HepG2 (cell line): ENCODE data around the gene ZDHHC16.

ENCODE experiments used
- CBX1 ChIP-seq: IDR thresholded peaks from one replicate; pipeline ENCODE4 v1.6.1; 2016; ENCODE audit warnings: antibody characterized with exemption, low read depth
- CEBPB ChIP-seq: IDR thresholded peaks from 2 replicates; pipeline ENCODE4 v1.6.1; 2011; ENCODE audit warnings: low read depth, low read length, improper control_type of control experiment, borderline replicate concordance
- HNRNPH1 ChIP-seq: fragments of 200-400 bp; formaldehyde crosslinking; optimal IDR thresholded peaks from 2 replicates; pipeline ENCODE3; 2017; ENCODE audit warnings: mild to moderate bottlenecking, low read depth, low read length
- KDM1A ChIP-seq: IDR thresholded peaks from 2 replicates; pipeline ENCODE4 v1.6.1; 2016; ENCODE audit warnings: missing compliant biosample characterization
- ZKSCAN1 ChIP-seq: fragments of 150-350 bp; IDR thresholded peaks from 2 replicates; pipeline ENCODE4 v1.6.1; 2014; ENCODE audit warnings: low read length
- ZNF274 ChIP-seq: sonication (generic); formaldehyde crosslinking; IDR thresholded peaks from 2 replicates; pipeline ENCODE4 v1.5.1; 2020; ENCODE audit warnings: mild to moderate bottlenecking, missing genetic modification reagents
- ZNF7 ChIP-seq: IDR thresholded peaks from 2 replicates; pipeline ENCODE4 v1.6.1; 2016; ENCODE audit warnings: missing biosample characterization, missing genetic modification reagents
- ZNF761 ChIP-seq: sonication (generic); formaldehyde crosslinking; conservative IDR thresholded peaks from 2 replicates; pipeline ENCODE4 v1.4.0; 2020; ENCODE audit warnings: mild to moderate bottlenecking, missing genetic modification reagents
- ZNF878 ChIP-seq: sonication (generic); formaldehyde crosslinking; IDR thresholded peaks from 2 replicates; pipeline ENCODE4 v1.8.1; 2023; ENCODE audit warnings: mild to moderate bottlenecking, missing genetic modification reagents, moderate library complexity
- TF ChIP-seq, protein P1 (sequence below): sonication (generic); formaldehyde crosslinking; IDR thresholded peaks from 2 replicates; pipeline ENCODE4 v1.4.0; 2020; ENCODE audit warnings: missing genetic modification reagents, low read depth, mild to moderate bottlenecking, borderline replicate concordance
- TF ChIP-seq, protein P2 (sequence below): sonication (generic); formaldehyde crosslinking; IDR thresholded peaks from 2 replicates; pipeline ENCODE4 v1.5.0; 2020; ENCODE audit warnings: mild to moderate bottlenecking, missing genetic modification reagents, moderate library complexity
- TF ChIP-seq, protein P3 (sequence below): sonication (generic); formaldehyde crosslinking; IDR thresholded peaks from 2 replicates; pipeline ENCODE4 v1.4.0; 2020; ENCODE audit warnings: mild to moderate bottlenecking, missing genetic modification reagents, borderline replicate concordance
- TF ChIP-seq, protein P4 (sequence below): IDR thresholded peaks from 2 replicates; pipeline ENCODE4 v1.6.1; 2016; ENCODE audit warnings: missing compliant biosample characterization, missing genetic modification reagents, borderline replicate concordance
- TF ChIP-seq, protein P5 (sequence below): sonication (generic); formaldehyde crosslinking; IDR thresholded peaks from 2 replicates; pipeline ENCODE4 v1.8.1; 2023; ENCODE audit warnings: mild to moderate bottlenecking, missing genetic modification reagents

DNA sequence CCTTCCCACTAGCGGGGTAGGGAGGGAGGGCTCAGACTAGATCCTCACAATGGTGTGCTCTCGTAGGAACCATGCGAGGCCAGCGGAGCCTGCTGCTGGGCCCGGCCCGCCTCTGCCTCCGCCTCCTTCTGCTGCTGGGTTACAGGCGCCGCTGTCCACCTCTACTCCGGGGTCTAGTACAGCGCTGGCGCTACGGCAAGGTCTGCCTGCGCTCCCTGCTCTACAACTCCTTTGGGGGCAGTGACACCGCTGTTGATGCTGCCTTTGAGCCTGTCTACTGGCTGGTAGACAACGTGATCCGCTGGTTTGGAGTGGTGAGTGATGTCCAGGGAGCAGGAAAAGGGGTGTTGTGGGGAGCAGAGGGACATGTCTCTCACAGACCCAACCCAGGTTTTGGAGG lies 5.6 kb downstream of the ZDHHC16 start:
- TF ChIP-seq ZNF878 (no peak), CBX1 (no peak), ZNF274 (no peak), ZNF7 (CRISPR knock-in tag) (no peak), CEBPB (no peak), KDM1A (no peak), ZNF761 (no peak), ZKSCAN1 (no peak), HNRNPH1 (no peak)
- TF ChIP-seq, protein P1, sequence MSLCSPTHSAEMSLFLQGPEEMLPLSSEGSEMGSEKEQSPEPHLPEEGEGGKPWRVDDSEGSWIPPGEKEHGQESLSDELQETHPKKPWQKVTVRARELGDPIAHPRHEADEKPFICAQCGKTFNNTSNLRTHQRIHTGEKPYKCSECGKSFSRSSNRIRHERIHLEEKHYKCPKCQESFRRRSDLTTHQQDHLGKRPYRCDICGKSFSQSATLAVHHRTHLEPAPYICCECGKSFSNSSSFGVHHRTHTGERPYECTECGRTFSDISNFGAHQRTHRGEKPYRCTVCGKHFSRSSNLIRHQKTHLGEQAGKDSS (CRISPR knock-in tag), result no peak
- TF ChIP-seq, protein P2, sequence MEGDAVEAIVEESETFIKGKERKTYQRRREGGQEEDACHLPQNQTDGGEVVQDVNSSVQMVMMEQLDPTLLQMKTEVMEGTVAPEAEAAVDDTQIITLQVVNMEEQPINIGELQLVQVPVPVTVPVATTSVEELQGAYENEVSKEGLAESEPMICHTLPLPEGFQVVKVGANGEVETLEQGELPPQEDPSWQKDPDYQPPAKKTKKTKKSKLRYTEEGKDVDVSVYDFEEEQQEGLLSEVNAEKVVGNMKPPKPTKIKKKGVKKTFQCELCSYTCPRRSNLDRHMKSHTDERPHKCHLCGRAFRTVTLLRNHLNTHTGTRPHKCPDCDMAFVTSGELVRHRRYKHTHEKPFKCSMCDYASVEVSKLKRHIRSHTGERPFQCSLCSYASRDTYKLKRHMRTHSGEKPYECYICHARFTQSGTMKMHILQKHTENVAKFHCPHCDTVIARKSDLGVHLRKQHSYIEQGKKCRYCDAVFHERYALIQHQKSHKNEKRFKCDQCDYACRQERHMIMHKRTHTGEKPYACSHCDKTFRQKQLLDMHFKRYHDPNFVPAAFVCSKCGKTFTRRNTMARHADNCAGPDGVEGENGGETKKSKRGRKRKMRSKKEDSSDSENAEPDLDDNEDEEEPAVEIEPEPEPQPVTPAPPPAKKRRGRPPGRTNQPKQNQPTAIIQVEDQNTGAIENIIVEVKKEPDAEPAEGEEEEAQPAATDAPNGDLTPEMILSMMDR, result no peak
- TF ChIP-seq, protein P3, sequence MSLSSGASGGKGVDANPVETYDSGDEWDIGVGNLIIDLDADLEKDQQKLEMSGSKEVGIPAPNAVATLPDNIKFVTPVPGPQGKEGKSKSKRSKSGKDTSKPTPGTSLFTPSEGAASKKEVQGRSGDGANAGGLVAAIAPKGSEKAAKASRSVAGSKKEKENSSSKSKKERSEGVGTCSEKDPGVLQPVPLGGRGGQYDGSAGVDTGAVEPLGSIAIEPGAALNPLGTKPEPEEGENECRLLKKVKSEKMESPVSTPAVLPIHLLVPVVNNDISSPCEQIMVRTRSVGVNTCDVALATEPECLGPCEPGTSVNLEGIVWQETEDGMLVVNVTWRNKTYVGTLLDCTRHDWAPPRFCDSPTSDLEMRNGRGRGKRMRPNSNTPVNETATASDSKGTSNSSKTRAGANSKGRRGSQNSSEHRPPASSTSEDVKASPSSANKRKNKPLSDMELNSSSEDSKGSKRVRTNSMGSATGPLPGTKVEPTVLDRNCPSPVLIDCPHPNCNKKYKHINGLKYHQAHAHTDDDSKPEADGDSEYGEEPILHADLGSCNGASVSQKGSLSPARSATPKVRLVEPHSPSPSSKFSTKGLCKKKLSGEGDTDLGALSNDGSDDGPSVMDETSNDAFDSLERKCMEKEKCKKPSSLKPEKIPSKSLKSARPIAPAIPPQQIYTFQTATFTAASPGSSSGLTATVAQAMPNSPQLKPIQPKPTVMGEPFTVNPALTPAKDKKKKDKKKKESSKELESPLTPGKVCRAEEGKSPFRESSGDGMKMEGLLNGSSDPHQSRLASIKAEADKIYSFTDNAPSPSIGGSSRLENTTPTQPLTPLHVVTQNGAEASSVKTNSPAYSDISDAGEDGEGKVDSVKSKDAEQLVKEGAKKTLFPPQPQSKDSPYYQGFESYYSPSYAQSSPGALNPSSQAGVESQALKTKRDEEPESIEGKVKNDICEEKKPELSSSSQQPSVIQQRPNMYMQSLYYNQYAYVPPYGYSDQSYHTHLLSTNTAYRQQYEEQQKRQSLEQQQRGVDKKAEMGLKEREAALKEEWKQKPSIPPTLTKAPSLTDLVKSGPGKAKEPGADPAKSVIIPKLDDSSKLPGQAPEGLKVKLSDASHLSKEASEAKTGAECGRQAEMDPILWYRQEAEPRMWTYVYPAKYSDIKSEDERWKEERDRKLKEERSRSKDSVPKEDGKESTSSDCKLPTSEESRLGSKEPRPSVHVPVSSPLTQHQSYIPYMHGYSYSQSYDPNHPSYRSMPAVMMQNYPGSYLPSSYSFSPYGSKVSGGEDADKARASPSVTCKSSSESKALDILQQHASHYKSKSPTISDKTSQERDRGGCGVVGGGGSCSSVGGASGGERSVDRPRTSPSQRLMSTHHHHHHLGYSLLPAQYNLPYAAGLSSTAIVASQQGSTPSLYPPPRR (CRISPR knock-in tag), result no peak
- TF ChIP-seq, protein P4, sequence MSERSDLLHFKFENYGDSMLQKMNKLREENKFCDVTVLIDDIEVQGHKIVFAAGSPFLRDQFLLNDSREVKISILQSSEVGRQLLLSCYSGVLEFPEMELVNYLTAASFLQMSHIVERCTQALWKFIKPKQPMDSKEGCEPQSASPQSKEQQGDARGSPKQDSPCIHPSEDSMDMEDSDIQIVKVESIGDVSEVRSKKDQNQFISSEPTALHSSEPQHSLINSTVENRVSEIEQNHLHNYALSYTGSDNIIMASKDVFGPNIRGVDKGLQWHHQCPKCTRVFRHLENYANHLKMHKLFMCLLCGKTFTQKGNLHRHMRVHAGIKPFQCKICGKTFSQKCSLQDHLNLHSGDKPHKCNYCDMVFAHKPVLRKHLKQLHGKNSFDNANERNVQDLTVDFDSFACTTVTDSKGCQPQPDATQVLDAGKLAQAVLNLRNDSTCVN (CRISPR knock-in tag), result no peak
- TF ChIP-seq, protein P5, sequence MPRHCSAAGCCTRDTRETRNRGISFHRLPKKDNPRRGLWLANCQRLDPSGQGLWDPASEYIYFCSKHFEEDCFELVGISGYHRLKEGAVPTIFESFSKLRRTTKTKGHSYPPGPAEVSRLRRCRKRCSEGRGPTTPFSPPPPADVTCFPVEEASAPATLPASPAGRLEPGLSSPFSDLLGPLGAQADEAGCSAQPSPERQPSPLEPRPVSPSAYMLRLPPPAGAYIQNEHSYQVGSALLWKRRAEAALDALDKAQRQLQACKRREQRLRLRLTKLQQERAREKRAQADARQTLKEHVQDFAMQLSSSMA (CRISPR knock-in tag), result no peak
